ENCODE measurements around the gene CHRNA7. TPM values are rescaled to one million over a fixed set of nuclear protein-coding genes. Genes with fewer than 3 reads are reported as not detected.

The CHRNA7 gene
- total RNA-seq, 6 experiments from 2014 or later: not detected

- no peak for DNase-seq
- H3K27me3 Mint-ChIP-seq (ENCODE audit: insufficient read depth): no peaks in the 10 kb centered on the region
- H3K9me3 Mint-ChIP-seq: peaks cover 48% of the 10 kb centered on the region
- H3K27ac Mint-ChIP-seq: no peak overlapping the region
- TF ChIP-seq CTCF (IDR thresholded peaks at IDR 0.05): no peak
- no peak overlapping the region for H3K4me3 Mint-ChIP-seq
- no peaks in the 10 kb centered on the region for H3K36me3 Mint-ChIP-seq (ENCODE audit: low read depth)
- H3K4me1 Mint-ChIP-seq (ENCODE audit: low read depth): no peaks in the 10 kb centered on the region
These were observed 66.8 kb downstream of the CHRNA7 start for GRCh38 chr15:32096916-32097617.

- Mint-ChIP-seq H3K4me3 (no peak overlapping the region), H3K9me3 (peaks cover 45% of the 10 kb centered on the region), H3K4me1 (ENCODE audit: low read depth) (no peaks in the 10 kb centered on the region), H3K27ac (no peak overlapping the region), H3K36me3 (ENCODE audit: low read depth) (no peaks in the 10 kb centered on the region), H3K27me3 (ENCODE audit: insufficient read depth) (no peaks in the 10 kb centered on the region)
- no peak for TF ChIP-seq CTCF (IDR thresholded peaks at IDR 0.05)
- DNase-seq: no peak
These were observed 67.7 kb downstream of the CHRNA7 start for GRCh38 chr15:32098033-32098432.

- Mint-ChIP-seq H3K4me1 (ENCODE audit: low read depth) (no peaks in the 10 kb centered on the region), H3K27ac (no peak overlapping the region), H3K27me3 (ENCODE audit: insufficient read depth) (no peaks in the 10 kb centered on the region), H3K9me3 (peaks cover 44% of the 10 kb centered on the region), H3K4me3 (no peak overlapping the region), H3K36me3 (ENCODE audit: low read depth) (no peaks in the 10 kb centered on the region)
- DNase-seq: no peak
- no peak for TF ChIP-seq CTCF (IDR thresholded peaks at IDR 0.05)
These were observed 68.9 kb downstream of the CHRNA7 start for GRCh38 chr15:32099097-32099785.

GRCh38 chr15:32099956-32100684 lies 69.8 kb downstream of the CHRNA7 start:
- Mint-ChIP-seq H3K27me3 (ENCODE audit: insufficient read depth) (no peaks in the 10 kb centered on the region), H3K4me1 (ENCODE audit: low read depth) (no peaks in the 10 kb centered on the region), H3K4me3 (no peak overlapping the region), H3K27ac (no peak overlapping the region), H3K9me3 (peaks cover 43% of the 10 kb centered on the region), H3K36me3 (ENCODE audit: low read depth) (no peaks in the 10 kb centered on the region)
- DNase-seq: no peak
- TF ChIP-seq CTCF (IDR thresholded peaks at IDR 0.05): no peak

GRCh38 chr15:32104061-32104995 lies 74.0 kb downstream of the CHRNA7 start:
- no peak overlapping the region for H3K27ac Mint-ChIP-seq
- peaks cover 52% of the 10 kb centered on the region for H3K9me3 Mint-ChIP-seq
- no peak for TF ChIP-seq CTCF (IDR thresholded peaks at IDR 0.05)
- H3K4me3 Mint-ChIP-seq: no peak overlapping the region
- H3K36me3 Mint-ChIP-seq (ENCODE audit: low read depth): no peaks in the 10 kb centered on the region
- no peaks in the 10 kb centered on the region for H3K4me1 Mint-ChIP-seq (ENCODE audit: low read depth)
- H3K27me3 Mint-ChIP-seq (ENCODE audit: insufficient read depth): no peaks in the 10 kb centered on the region
- no peak for DNase-seq
